Fibroblast of skin of right quadriceps (primary cell): ENCODE measurements around the gene ARHGAP15.

ENCODE experiments used
- DNase-seq: peaks from one replicate; pipeline ENCODE4 v3.0.0-alpha.2; 2013

ARHGAP15 gene

GRCh38 chr2:143603846-143604565 lies 474.8 kb downstream of the ARHGAP15 start:
- no peak for DNase-seq

GRCh38 chr2:143604566-143604959 lies 475.3 kb downstream of the ARHGAP15 start:
- no peak for DNase-seq

GRCh38 chr2:143607231-143608062 lies 478.2 kb downstream of the ARHGAP15 start:
- peak; percentile 37 for DNase-seq

GRCh38 chr2:143608063-143608423 lies 478.8 kb downstream of the ARHGAP15 start:
- DNase-seq = no peak

GRCh38 chr2:143608758-143609157 lies 479.5 kb downstream of the ARHGAP15 start:
- DNase-seq = no peak

DNA sequence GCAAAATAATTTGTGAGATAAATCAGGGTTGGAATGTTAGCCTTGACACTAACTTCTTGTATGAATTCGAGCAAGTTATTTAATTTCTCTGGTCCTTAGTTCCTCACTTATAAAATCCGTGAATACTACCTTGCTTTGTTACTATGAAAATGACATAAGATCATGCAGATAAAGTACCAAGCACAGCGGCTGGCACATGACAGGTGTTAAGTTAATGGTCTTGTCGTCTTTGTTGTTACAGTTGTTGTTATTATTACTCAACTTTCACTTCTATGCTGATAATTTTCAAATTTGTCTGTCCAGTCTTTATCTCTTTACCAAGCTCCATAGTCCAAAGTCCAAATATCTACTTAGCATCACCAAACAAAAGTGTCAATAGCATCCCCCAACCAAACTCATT lies 482.1 kb downstream of the ARHGAP15 start:
- no peak for DNase-seq

DNA sequence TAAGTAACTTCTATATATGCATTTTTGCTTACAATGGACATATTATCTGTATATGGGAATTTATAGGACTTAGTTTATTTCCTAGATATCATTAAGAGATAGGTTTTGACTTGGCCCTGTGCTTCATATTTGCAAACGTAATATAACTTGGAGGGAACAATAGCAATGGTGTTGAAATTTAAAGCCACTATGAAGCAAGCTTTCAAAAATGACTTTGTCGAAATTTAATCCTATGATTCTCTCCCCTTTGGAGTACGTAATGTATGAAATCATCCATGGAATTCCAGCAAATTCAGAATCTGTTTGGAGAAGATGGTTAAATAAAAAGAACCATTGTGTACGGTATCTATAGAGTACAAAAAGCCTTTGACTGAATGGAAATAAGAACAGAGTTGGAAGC lies 486.3 kb downstream of the ARHGAP15 start:
- peak; percentile 3 for DNase-seq

DNA sequence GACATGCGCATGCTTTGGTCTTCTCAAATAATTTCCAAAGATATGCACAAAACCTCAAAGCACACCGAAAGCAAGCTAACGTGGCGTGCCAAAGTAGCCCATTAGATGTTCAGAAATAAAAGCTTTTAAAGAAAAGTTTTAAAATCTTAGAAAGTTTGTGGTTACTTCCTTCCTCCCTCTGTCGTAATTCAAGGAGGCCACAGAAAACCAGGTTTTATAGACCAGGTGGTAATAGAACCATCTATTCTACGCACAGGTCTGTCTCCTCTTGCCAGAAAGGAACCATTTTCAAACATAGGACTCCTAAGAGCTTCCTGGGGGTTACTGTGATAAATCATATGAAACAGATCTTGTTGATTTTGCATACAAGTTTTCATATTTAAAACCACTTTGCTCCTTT lies 487.2 kb downstream of the ARHGAP15 start:
- DNase-seq = no peak

GRCh38 chr2:143617803-143618415 lies 488.7 kb downstream of the ARHGAP15 start:
- DNase-seq = no peak

DNA sequence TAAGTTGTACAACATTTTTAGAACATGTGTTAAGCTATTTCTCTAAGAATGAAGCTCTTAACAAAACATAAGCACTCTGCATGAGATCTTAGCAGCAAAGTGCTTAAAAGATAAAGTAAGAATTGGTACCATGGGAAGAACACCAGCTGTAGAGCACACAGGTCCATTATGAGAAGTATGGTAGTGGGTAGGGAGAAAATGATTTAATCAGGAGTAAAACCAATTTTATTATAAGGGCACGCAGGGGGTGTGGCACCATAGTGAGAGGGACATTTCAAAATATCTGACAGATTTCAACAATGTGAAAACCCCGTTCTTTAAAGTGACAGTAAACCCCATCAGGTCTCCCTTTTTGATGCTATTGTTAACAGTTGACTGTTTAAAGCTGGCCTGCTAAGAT lies 492.9 kb downstream of the ARHGAP15 start:
- DNase-seq = no peak

DNA sequence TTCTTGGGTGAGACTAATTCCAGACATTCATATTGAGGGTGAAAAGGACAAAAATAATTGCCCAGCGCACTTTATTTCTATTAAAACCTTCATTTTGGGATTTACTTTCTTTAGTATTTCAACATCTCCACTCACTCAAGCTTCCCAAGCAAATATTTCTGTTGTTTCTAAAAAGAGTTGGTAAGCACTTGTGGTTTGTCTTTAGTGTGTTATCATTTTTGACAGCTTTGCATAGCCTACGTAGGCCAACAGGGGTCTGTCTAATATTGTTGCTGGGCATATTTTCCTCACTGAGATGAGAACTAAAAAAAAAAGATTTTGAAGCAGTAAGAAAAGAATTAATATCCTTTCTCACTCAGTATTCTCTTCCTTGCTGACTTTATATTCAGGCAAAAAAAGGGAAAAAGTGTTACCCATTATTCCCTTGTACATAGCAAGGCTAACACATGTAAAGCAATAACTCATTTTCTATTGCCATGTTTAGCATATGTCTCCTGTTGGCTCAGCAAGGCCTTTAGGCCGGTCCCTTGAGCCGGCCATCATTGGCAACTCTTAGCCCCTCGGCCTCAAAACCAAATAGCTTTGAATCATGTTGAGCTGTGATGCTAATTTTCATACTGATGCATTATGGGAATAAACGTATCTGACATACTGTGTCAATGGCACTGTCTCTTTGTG lies 494.2 kb downstream of the ARHGAP15 start:
- peak; percentile 48 for DNase-seq

DNA sequence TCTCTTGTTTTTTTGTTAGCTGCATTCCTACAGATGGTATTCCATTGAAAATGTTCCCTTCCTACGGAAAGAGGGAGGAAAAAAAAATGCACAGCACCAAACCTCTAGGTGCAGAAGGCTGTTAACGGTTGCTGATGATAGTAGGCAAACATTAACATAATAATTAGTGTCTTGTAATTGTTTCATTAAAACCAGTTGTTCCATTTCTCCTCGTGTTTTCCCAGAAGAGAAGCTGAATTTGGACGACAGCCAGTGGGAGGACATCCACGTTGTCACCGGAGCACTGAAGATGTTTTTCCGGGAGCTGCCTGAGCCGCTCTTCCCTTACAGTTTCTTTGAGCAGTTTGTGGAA lies 494.7 kb downstream of the ARHGAP15 start:
- DNase-seq = no peak

GRCh38 chr2:143629340-143629739 lies 500.1 kb downstream of the ARHGAP15 start:
- DNase-seq = peak; percentile 88

GRCh38 chr2:143632751-143633374 lies 503.6 kb downstream of the ARHGAP15 start:
- DNase-seq = no peak

DNA sequence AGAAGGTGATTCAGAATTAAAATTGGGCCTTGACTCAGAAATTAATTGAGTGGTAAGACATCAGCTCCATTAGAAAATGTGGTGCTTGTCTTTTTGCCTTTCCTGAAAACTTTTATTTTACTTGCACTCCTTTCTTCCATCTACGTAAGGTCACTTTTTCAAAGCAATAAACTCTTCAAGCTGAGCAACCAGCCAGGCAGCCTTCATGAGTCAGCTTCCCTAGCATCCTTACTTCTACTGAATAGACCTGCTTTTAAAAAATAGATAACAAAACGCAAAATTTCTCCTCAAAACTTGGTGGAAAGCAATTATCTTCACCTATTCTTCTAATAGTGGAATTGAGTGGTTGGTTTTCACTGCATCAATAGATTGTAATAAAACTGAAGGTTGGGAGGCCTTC lies 504.2 kb downstream of the ARHGAP15 start:
- peak; percentile 8 for DNase-seq

DNA sequence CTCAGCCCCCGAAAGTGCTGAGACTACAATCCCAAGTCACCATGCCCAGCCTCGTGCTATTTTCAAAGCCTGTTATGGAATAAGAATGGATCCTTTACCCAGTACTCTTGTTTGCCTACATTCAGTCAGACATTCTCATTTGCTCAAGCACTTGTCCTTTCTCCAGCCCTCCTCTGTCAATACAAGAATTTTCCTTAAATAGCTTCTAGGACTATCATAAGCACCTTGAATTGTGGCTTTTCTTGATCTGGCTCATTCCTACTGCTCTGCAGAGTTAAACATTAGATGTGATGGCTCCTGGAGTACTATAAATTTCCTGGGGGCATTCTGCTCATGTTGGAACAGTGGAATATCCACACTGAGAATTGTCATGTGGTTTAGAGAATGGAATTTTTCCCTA lies 506.1 kb downstream of the ARHGAP15 start:
- DNase-seq = no peak

DNA sequence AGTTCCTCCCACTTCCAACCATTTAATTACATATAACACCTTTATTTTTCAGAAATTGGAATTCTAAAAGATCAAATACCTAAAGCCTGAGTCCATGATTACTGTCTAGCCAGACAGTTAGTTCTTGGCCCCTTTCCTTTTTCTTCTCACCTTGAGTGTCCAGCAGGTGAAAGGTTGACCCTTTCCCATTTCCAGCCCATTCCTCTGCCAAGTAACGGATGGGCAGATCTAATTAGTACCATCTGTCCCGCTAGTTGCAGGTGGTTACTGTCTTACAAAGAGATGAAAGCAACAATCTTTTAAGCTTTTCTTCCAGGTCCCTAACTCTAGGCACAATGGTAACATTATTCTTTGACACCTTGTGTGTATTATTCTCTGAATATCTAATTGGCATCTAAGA lies 506.7 kb downstream of the ARHGAP15 start:
- DNase-seq = no peak

GRCh38 chr2:143640826-143641225 lies 511.6 kb downstream of the ARHGAP15 start:
- no peak for DNase-seq

GRCh38 chr2:143645921-143646645 lies 516.9 kb downstream of the ARHGAP15 start:
- DNase-seq = no peak

DNA sequence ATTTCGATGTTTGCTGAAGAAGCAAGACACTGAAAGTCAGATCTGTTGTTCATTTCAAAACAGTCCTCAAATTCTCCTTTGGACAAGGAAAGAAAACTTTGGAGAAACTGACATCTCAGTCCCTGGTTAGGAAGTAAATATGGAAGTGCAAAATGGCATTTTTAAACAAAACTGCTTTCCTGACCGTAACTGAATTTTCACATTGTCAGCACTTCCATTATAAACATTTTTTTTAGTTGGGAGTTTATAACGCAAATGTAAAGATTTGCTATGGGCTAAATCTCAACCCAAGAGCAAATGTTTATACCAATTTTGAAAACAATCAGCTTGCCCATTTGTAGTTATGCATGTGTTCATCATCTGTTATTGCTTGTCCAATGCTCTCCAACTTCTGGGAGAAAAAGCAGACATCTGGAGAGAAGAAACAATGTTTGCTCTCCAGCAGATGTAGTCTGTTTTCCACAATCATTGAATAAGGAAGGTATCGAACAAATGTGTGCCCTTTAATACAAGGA lies 520.1 kb downstream of the ARHGAP15 start:
- no peak for DNase-seq

- no peak for DNase-seq
These were observed 523.5 kb downstream of the ARHGAP15 start for GRCh38 chr2:143652692-143653091.

DNA sequence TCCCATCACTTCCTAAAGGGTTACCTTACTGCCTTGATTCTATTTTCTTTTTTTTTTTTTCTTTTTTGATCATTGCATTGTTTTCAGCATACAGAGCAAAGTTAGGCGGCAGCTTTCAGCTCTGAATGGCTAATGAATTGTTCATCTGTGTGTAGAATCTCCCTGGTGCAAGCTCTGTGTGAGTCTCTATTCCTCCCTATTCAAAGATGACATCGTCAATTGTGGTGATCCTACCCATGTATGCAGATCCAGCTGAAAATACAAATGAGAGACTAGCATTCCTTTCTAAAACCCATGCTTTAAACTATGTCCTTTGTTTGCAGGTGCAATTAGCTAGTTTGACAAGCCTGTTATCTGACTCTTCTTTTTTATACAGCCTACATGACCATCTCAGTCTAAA lies 539.0 kb downstream of the ARHGAP15 start:
- DNase-seq = no peak
